Esophagus squamous epithelium (tissue), 4 donors: ENCODE results near the gene GPR142.

Experiments used
- CTCF ChIP-seq, 6 experiments: fragments of 450-650 bp in 4 of 6; fragments of 200-600 bp in 2 of 6; sonication (generic) in 2 of 6; IDR thresholded peaks; one replicate each; pipeline ENCODE4 v1.5.1; 2016 to 2019; ENCODE audit warnings: antibody characterized with exemption in 6 of 6, mild to moderate bottlenecking in 4 of 6, moderate library complexity in 4 of 6
- POLR2A ChIP-seq, 4 donors: fragments of 450-650 bp; IDR thresholded peaks; one replicate each; pipeline ENCODE4 v1.6.1; 2017; ENCODE audit warnings: antibody characterized with exemption in 4 of 4, mild to moderate bottlenecking in 4 of 4, moderate library complexity in 3 of 4

DNA sequence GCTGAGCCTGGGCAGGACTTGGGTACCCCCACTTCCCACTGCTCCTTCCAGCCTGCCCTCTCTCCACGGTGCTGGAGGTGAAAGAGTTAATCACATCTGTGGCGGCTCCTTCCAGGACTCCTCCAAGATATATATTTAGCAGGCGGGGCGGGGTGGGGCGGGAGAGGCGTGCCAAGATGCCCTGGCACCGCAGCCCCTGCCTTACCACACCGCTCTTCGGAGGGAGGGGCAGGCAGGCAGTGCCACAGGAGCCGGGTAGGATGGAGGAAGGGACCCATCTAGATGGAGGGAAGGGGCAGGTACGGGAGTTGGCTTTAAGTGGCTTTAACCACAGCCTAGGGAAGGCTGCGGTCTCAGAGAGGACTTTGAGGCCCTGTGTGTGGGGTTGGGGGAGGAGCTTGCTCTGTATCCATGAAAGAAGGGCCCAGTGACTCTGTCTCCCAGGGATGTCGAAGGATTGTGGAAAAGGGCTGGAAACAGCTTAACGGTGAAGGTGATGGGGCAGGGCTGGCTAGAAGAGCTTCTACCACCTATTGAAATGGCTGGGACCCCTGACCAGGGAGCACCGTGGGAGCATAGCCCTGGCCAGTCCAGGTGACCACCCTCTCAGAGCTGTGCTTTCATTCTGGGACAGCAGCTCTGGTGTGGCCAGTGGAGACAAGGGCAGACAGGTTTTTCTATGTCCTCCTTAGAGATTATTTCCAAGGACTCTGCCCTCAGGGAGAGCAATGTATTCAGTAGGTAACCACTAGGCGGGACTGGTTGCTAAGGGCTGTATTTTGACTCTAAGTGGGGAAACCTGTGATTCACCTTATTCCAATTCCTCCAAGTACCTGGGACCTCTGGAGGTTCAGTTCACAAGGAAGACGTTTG is 13.0 kb downstream of the GPR142 start:
- TF ChIP-seq POLR2A (IDR thresholded peaks at IDR 0.05) (no peak), CTCF (IDR thresholded peaks at IDR 0.05) (peak in 5 of 6 experiments; percentile 20 to 55 (median 32))
